T47D (cell line): ENCODE data around the gene ERC1.
"Not testable (repeated sequence)": the region's sequence is repeated elsewhere in the genome, so short reads cannot be mapped to it uniquely, and the experiment has no call there.

Source experiments
- DNase-seq, 2 experiments: peaks; one replicate each; pipeline versions ENCODE4 v3.0.0 to v3.0.0-alpha.2; 2011 to 2012; ENCODE audit warnings: low read depth in 1 of 2, low spot score in 1 of 2
- JUND ChIP-seq: IDR thresholded peaks from 2 replicates; pipeline ENCODE4 v1.6.1; 2012; ENCODE audit warnings: low read depth
- in situ Hi-C: cut with HindIII; loops from 2 replicates; pipeline ENCODE4 v1.10.0; 2016; ENCODE audit warnings: low sequenced_read_pairs, low pct_unique_long_range_greater_than_20kb

The ERC1 gene

DNA sequence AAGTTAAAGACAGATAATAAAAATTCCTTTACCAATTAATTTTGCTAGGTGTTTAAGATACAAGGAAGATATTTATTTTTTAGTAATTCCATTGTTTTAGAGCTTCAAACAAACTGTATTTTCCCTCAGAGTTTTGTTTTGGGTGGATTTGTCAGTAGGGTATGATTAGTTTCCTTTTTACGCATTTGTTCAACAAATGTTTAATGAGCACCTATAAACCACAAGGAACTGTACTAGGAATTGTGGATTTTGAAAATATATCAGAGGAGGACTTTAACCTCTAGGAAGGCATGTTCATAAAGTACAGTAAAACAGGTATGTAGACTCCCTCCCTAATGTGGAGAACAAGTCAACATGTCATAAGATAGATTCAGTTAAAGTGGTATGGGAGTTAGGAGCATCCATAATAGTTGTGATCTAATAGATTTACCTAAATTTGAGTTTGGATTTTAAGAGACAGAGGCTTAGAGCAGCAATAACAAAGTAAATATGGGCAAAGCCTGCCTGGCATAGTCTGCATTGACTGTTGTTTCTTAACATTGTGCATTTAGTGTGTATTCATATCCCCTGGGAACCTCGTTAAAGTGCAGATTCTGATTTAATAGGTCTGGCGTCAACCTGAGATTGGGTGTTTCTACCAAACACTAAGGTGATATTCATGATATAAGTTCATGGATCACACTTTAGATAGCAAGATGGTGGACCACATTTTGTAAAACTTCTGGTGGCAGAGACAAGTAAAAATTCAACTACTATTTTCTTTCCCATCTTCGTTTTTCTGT lies 232.0 kb downstream of the ERC1 start:
- TF ChIP-seq JUND = no peak
- in situ Hi-C loops = no loop called here
- DNase-seq = no peak

DNA sequence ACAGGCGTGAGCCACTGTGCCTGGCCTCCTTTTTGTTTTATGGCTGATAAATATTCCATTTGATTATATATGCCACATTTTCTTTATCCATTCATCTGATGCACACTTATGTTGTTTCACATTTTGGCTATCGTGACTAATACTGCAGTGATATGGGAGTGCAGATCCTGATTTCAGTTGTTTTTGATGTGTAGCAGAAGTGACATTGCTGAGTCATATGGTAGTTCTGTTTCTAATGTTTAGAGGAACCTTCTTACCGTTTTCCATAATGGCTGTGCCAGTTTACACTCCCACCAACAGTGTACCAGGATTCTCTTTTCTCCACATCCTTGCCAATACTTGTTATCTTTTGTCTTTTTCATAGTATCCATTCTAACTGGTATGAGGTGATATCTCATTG lies 235.9 kb downstream of the ERC1 start:
- no peak for DNase-seq
- in situ Hi-C loops = no loop called here
- TF ChIP-seq JUND = no peak

DNA sequence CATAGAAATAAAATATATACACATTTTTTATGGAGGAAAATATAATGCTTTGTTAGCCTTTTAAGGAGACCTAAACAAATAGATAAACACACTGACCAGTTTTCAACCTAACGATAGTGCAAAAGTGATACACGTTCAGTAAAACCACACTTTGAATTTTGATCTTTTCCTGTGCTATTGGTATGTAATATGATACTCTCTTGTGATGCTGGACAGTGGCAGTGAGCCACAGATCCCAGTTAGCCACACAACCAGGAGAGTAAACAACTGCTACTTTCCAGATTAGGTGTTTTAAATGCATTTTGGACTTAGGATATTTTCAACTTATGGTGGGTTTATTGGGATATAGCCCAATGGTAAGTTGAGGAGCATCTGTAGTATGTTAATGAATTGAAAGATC lies 243.1 kb downstream of the ERC1 start:
- peak in 1 of 2 experiments; percentile 33 for DNase-seq
- TF ChIP-seq JUND = no peak
- in situ Hi-C loops = no loop called here

DNA sequence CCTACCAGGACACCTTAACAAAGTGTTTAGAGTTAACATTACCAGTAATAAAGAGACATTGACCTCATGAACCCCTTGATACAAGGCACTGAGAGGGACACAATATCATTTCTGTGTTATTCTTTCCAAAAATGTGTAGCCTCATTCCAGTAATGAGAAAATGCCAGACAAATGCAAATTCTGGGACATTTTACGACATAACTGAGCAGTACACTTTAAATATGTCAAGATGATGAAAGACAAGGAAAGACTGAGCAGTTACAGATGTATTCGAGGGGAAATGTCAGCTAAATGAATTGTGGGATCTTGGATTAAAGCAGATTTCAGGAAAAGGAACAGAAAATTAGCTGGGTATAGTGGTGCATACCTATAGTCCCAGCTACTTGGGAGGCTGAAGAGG lies 255.6 kb downstream of the ERC1 start:
- DNase-seq = no peak
- in situ Hi-C loops = no loop called here
- no peak for TF ChIP-seq JUND

DNA sequence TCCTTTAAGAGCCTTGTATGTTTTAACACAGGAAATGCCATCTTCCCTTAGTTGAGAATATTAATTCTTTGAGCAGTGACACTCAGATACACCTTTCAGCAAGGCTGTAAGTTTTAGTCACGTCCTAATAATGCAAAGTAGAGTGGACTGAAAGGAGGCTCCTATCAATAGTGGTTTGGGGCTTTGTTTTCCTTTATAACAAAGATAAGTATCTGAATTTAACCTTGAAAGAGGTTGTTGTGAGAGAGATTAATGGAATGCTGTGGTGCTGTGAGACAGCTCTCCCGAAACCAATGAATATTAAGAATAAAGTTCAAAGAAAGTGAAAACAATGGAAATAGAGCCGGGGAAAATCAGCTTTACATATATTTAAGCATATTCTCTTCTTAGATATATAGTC lies 259.6 kb downstream of the ERC1 start:
- TF ChIP-seq JUND = no peak
- in situ Hi-C loops = no loop called here
- no peak for DNase-seq

DNA sequence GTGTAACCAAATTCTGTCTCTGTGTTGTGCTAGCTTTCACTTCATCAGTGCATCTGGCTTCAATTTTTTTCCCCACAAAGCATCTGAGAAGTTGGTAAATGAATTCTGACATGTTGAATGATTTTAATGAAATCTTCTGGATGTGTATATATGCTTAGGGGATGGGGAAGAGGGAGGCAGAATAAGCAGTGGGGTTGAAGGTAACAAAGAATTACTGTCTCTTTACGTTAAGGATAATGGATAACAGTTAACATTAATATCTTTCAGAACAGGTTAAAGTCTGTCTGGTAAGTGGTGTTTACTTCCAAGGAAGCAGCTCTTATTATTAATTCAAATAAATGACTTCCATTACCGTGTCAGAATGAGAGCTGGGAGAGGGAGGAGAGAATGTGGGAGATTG lies 261.7 kb downstream of the ERC1 start:
- no peak for DNase-seq
- in situ Hi-C loops = no loop called here
- TF ChIP-seq JUND = no peak

DNA sequence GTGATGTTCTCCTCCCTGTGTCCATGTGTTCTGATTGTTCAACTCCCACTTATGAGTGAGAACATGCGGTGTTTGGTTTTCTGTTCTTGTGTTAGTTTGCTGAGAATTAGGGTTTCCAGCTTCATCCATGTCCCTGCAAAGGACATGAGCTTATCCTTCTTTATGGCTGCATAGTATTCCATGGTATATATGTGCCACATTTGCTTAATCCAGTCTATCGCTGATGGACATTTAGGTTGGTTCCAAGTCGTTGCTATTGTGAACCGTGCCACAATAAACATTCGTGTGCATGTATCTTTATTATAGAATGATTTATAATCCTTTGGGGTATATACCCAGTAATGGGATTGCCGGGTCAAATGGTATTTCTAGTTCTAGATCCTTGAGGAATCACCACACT lies 264.1 kb downstream of the ERC1 start:
- in situ Hi-C loops, DNase-seq: not testable (repeated sequence)

DNA sequence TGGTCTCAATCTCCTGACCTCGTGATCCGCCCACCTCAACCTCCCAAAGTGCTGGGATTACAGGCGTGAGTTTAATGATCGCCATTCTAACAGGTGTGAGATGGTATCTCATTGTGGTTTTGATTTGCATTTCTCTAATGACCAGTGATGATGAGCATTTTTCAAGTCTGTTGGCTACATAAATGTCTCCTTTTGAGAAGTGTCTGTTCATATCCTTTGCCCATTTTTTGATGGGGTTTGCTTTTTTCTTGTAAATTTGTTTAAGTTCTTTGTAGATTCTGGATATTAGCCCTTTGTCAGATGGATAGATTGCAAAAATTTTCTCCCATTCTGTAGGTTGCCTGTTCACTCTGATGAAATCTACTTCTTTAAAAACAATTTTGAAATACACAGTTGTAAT lies 264.8 kb downstream of the ERC1 start:
- DNase-seq, in situ Hi-C loops: not testable (repeated sequence)

DNA sequence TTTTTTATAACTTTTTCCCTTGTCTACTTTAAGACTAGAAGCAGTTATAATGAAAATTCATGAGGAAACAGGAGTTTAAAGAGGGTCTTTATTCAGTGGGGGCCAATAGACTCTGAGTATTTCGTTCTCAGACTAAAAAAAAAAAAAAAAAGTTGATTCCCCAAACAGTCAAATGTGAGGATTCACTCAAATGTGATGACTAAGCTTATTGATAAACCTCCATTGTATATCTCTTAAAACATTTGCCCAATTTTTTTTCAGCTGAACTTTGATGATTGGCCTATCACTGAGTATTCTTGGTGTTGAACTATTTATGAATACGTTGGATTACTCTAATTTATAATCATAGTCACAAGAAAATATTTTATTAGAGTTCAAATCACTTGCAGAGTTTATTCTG lies 265.3 kb downstream of the ERC1 start:
- no peak for DNase-seq
- in situ Hi-C loops = no loop called here
- TF ChIP-seq JUND = no peak

DNA sequence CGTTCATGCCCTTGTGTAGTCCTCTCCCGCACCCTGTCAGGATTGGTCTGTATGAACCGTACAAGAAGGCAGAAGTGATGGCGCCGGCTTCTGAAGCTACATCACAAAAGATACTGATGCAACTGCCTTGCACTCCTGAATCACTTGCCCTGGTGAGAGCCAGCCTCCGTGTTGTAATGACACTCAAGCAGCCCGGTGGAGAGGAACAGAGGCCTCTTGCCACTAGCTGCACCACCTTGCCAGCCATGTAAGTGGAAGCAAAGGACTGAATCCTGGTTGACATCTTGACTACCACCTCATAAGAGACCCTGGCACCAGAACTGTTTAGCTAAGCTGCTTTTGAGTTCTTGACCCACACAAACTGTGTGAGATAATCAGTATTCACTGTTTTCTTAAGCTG lies 266.0 kb downstream of the ERC1 start:
- no peak for TF ChIP-seq JUND
- in situ Hi-C loops = no loop called here

DNA sequence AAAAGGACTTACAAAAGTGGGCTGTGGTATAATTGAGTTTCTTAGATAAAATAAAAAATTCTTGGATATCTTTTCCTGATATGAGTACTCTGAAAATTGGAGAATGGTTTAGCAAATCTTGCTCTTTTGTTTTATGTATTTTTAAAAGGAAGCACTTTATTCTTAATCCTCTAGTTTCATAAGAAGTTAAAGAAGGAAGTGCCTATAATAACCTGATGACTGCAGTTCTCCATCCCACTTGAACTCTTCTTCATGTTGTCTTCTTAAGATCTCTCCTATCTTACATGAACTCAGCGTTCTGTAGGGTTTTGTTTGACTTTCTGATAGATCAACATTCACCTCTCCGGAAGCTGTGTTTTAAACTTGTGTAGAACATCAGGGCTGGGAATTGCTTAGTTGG lies 271.0 kb downstream of the ERC1 start:
- TF ChIP-seq JUND = no peak
- no peak for DNase-seq
- in situ Hi-C loops = no loop called here

More for the DNA sequence above, 266.0 kb downstream of the ERC1 start:
- DNase-seq = no peak

DNA sequence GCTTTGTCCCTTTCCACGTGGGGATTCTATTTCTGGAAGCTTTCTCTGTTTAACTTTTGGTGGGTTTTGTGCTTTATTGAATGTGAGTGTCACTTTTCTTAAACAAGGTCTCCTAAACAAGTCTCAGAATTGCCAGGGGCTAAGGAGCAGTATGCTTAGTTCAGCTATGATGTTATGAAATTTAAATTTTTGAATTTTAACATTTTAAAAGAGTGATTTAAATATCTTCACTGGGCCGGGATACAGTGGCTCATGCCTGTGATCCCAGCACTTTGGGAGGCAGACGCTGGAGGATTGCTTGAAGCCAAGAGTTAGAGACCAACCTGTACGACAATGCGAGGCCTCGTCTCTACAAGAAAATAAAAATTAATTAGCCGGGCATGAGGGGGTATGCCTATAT lies 276.2 kb downstream of the ERC1 start:
- in situ Hi-C loops = no loop called here
- no peak for DNase-seq
- no peak for TF ChIP-seq JUND

DNA sequence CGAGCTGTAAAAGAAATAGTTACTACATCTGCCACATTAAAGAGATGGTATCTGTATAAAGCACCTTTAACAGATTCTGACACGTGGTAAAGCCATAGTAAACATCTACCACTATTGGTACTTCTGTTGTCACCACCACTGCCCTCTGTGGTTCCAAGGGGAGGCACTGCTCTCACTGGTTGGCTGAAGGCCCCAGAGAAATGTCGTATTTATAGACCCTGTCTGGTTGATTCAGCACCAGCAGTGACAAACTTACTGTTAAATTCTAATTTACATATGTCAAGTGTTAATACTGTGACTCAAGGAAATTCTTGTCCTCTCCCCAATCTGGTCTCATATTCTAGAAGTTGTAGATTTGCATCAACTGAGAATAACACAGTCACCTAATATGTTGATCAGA lies 281.1 kb downstream of the ERC1 start:
- no peak for TF ChIP-seq JUND
- DNase-seq = no peak
- in situ Hi-C loops = no loop called here

DNA sequence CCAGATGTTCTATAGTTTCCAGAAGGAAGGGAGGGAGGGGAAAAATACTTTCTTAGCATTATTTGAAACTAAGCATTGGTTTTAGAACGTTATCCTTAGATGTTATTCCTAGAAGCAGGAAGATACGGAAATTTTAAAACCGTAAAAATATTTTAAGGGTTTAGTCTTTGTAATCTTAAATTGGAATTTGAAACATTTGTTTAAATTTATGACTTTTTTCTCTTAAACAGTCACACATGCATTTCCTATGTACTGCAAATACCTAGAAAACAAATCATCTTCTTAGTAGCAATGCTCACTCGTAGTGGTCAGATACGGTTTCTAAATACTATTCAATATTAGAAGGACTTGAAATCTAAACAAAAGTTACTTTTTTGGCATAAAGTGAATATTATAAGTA lies 282.0 kb downstream of the ERC1 start:
- DNase-seq = no peak
- in situ Hi-C loops = no loop called here
- TF ChIP-seq JUND = no peak
